DMS53 treated with DMSO at 0.1 percent for 48 hours (cell line): ENCODE data around the gene FBXO3.
A peak's percentile ranks its signal among the peaks of the same experiment; 100 is the strongest.
"Not testable (repeated sequence)": the region's sequence is repeated elsewhere in the genome, so short reads cannot be mapped to it uniquely, and the experiment has no call there.

Experiments used
- DNase-seq: peaks from one replicate; lab custom pipeline; 2025; ENCODE audit not compliant: unreplicated experiment; lab: John Stamatoyannopoulos, UW

FBXO3 gene

GRCh38 chr11:33773987-33774735 is at the start of gene FBXO3:
Gene FBXO3 (minus strand): TSS chr11:33774520. CDS start chr11:33774497, 23 bp downstream.
- DNase-seq: peak; percentile 31

GRCh38 chr11:33822981-33823380 is 48.7 kb upstream of the FBXO3 start:
- not testable (repeated sequence) for DNase-seq

GRCh38 chr11:33819278-33820035 is 45.1 kb upstream of the FBXO3 start:
- DNase-seq: no peak

- peak; percentile 30 for DNase-seq
Observed at GRCh38 chr11:33808228-33808828, 34.0 kb upstream of the FBXO3 start.

- no peak for DNase-seq
Observed at GRCh38 chr11:33804471-33804870, 30.2 kb upstream of the FBXO3 start.

- DNase-seq: peak; percentile 44
Observed at GRCh38 chr11:33802194-33802950, 28.1 kb upstream of the FBXO3 start.

GRCh38 chr11:33801821-33802193 is 27.5 kb upstream of the FBXO3 start:
- no peak for DNase-seq

GRCh38 chr11:33797879-33798278 is 23.6 kb upstream of the FBXO3 start:
- DNase-seq: no peak

- DNase-seq: no peak
Observed at GRCh38 chr11:33790040-33790439, 15.7 kb upstream of the FBXO3 start.

GRCh38 chr11:33788095-33788494 is 13.8 kb upstream of the FBXO3 start:
- not testable (repeated sequence) for DNase-seq

GRCh38 chr11:33787076-33787475 is 12.8 kb upstream of the FBXO3 start:
- no peak for DNase-seq

GRCh38 chr11:33785609-33786008 is 11.3 kb upstream of the FBXO3 start:
- no peak for DNase-seq

GRCh38 chr11:33779849-33780528 is 5.7 kb upstream of the FBXO3 start:
- no peak for DNase-seq

- DNase-seq: no peak
Observed at GRCh38 chr11:33778675-33779074, 4.4 kb upstream of the FBXO3 start.

- DNase-seq: no peak
Observed at GRCh38 chr11:33777906-33778305, 3.6 kb upstream of the FBXO3 start.

GRCh38 chr11:33775832-33776470 is 1.6 kb upstream of the FBXO3 start:
- peak; percentile 26 for DNase-seq

GRCh38 chr11:33775467-33775807 is 1.1 kb upstream of the FBXO3 start:
- DNase-seq: no peak

- DNase-seq: no peak
Observed at GRCh38 chr11:33774736-33775466, 581 bp upstream of the FBXO3 start.

GRCh38 chr11:33773404-33773986 is 825 bp downstream of the FBXO3 start:
- DNase-seq: no peak
